DND-41 (cell line): ENCODE measurements around the gene LACC1.

ENCODE experiments used
- ATAC-seq: fragments of 200-7000 bp; cut with Tn5 transposase; 3 replicates; pipeline ENCODE4 v1.9.1; 2021; ENCODE audit warnings: low read depth; ENCODE audit not compliant: insufficient read depth
- DNase-seq: peaks from one replicate; pipeline ENCODE4 v3.0.0-alpha.2; 2020
- H2AFZ ChIP-seq: 2 replicates; pipeline ENCODE4 v1.6.0; 2012; ENCODE audit warnings: low read depth, low read length
- H3K27ac ChIP-seq: 2 replicates; pipeline ENCODE4 v1.5.1; 2012; ENCODE audit warnings: low read length, inconsistent platforms
- H3K27me3 ChIP-seq: fragments of 200-600 bp; sonication (generic); 2 replicates; pipeline ENCODE4 v1.6.0; 2012; ENCODE audit warnings: low read length, mild to moderate bottlenecking, inconsistent platforms; ENCODE audit not compliant: insufficient read depth, poor library complexity
- H3K36me3 ChIP-seq: 2 replicates; pipeline ENCODE4 v1.5.1; 2012; ENCODE audit warnings: low read length, inconsistent platforms; ENCODE audit not compliant: insufficient read depth
- H3K4me1 ChIP-seq: 2 replicates; pipeline ENCODE4 v1.5.1; 2012; ENCODE audit warnings: mild to moderate bottlenecking, low read length; ENCODE audit not compliant: insufficient read depth
- H3K4me2 ChIP-seq: 2 replicates; pipeline ENCODE4 v1.6.0; 2012; ENCODE audit warnings: mild to moderate bottlenecking, moderate library complexity, low read length, inconsistent platforms; ENCODE audit not compliant: insufficient read depth
- H3K4me3 ChIP-seq, 2 experiments: fragments of 200-600 bp in 1 of 2; shearing (Covaris generic) in 1 of 2; 2 replicates each; pipeline ENCODE4 v1.5.1; 2012 to 2016; ENCODE audit warnings: inconsistent platforms in 2 of 2, low read length in 2 of 2, mild to moderate bottlenecking in 2 of 2, low read depth in 1 of 2, moderate library complexity in 1 of 2
- H3K79me2 ChIP-seq: 2 replicates; pipeline ENCODE4 v1.6.0; 2012; ENCODE audit warnings: low read length, inconsistent platforms; ENCODE audit not compliant: insufficient read depth
- H3K9ac ChIP-seq: 2 replicates; pipeline ENCODE4 v1.6.0; 2012; ENCODE audit warnings: low read depth, mild to moderate bottlenecking, inconsistent platforms, low read length, moderate library complexity
- H3K9me3 ChIP-seq: 2 replicates; pipeline ENCODE4 v1.5.1; 2012; ENCODE audit warnings: low read length, moderate library complexity, mild to moderate bottlenecking, inconsistent platforms; ENCODE audit not compliant: insufficient read depth, severe bottlenecking
- H4K20me1 ChIP-seq: 2 replicates; pipeline ENCODE4 v1.6.0; 2012; ENCODE audit warnings: low read length; ENCODE audit not compliant: insufficient read depth
- CTCF ChIP-seq: IDR thresholded peaks from 2 replicates; pipeline ENCODE4 v1.5.1; 2012; ENCODE audit warnings: borderline replicate concordance, low read length, moderate library complexity, mild to moderate bottlenecking; ENCODE audit not compliant: poor library complexity, severe bottlenecking; ENCODE audit errors: extremely low read depth
- EZH2 ChIP-seq: IDR thresholded peaks from 3 replicates; pipeline ENCODE4 v1.6.1; 2012; ENCODE audit warnings: borderline replicate concordance, low read depth, mild to moderate bottlenecking, moderate library complexity, low read length, inconsistent platforms; ENCODE audit not compliant: severe bottlenecking

Gene LACC1

GRCh38 chr13:43880926-43881325 lies 1.2 kb downstream of the LACC1 start:
- no peaks in the 10 kb centered on the region for H4K20me1 ChIP-seq
- no peak for DNase-seq
- H2AFZ ChIP-seq: no peak overlapping the region
- H3K4me2 ChIP-seq: no peak overlapping the region
- TF ChIP-seq EZH2 (no peak), CTCF (no peak)
- no peak for ATAC-seq
- H3K79me2 ChIP-seq: no peaks in the 10 kb centered on the region
- H3K4me1 ChIP-seq: peaks cover 13% of the 10 kb centered on the region
- no peak overlapping the region for H3K9ac ChIP-seq
- no peak overlapping the region for H3K4me3 ChIP-seq
- H3K9me3 ChIP-seq: no peaks in the 10 kb centered on the region
- H3K27ac ChIP-seq: no peak overlapping the region
- no peaks in the 10 kb centered on the region for H3K36me3 ChIP-seq
- peaks cover 51% of the 10 kb centered on the region for H3K27me3 ChIP-seq

DNA sequence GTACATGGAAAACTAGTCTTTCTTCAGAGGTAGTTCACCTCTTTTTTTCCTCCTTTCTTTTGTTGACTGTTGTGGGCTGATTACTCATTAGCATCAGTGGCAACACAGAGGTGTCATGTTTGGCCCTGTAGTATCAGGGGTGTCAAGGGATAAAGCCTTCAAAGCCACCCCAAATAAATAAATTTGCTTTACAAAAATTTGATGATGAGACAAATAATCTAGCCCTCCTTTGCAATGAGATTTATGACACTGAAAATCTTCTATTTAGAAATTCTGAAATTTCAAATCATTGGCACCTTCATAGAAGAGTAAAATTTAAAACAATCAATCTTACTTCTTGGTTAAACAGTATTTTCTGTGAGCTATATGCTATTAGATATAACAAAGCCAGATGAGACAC lies 1.9 kb downstream of the LACC1 start:
- Histone ChIP-seq H3K9ac (no peak overlapping the region), H3K27me3 (peaks cover 47% of the 10 kb centered on the region), H3K4me2 (no peak overlapping the region), H4K20me1 (no peaks in the 10 kb centered on the region), H3K27ac (no peak overlapping the region), H3K36me3 (no peaks in the 10 kb centered on the region), H3K4me3 (no peak overlapping the region), H3K4me1 (peaks cover 13% of the 10 kb centered on the region), H3K79me2 (no peaks in the 10 kb centered on the region), H2AFZ (no peak overlapping the region), H3K9me3 (no peaks in the 10 kb centered on the region)
- DNase-seq (no peak), ATAC-seq (no peak)
- TF ChIP-seq CTCF (no peak), EZH2 (no peak)

DNA sequence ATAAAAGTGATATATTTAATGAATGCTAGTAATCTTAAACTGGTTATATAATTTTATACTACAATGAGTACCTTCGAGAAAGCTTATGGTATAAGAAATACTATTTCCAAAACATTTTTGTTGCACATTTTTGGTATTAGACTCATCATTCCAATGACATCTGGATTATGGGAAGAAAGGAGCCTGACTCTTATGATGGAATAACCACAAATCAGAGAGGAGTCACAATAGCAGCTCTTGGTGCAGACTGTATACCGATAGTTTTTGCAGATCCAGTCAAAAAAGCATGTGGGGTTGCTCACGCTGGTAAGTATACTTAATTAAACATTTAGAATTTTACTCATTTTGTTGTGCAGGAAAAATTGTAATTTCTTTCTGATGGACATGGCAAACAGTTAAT lies 3.9 kb downstream of the LACC1 start:
- Histone ChIP-seq H3K4me3 (no peak overlapping the region), H3K4me2 (no peak overlapping the region), H3K79me2 (no peaks in the 10 kb centered on the region), H3K9me3 (no peaks in the 10 kb centered on the region), H3K27ac (no peak overlapping the region), H3K4me1 (peaks cover 13% of the 10 kb centered on the region), H4K20me1 (no peaks in the 10 kb centered on the region), H3K27me3 (peaks cover 36% of the 10 kb centered on the region), H3K9ac (no peak overlapping the region), H2AFZ (no peak overlapping the region), H3K36me3 (no peaks in the 10 kb centered on the region)
- TF ChIP-seq CTCF: no peak
- TF ChIP-seq EZH2: no peak
- ATAC-seq (no peak), DNase-seq (no peak)

DNA sequence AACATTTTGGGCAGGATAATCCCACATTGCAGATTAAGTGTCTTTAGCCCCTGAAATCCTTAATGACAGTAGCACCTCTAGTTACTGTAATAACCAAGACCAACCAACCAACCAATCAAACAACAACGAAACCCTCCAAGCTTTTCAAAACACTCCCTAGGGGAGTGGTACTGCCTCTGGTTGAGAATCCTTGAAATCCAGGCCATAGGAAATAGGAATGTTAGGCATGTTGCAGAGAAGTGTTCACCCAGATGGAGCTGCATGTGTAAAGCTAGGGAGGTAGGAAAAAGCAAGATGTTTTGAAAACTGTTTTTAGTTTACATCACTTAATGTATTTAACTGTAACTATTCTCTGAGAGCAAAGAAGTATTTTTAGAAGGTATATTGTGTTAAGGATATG lies 4.5 kb downstream of the LACC1 start:
- Histone ChIP-seq H2AFZ (no peak overlapping the region), H3K4me2 (no peak overlapping the region), H3K9me3 (no peaks in the 10 kb centered on the region), H4K20me1 (no peaks in the 10 kb centered on the region), H3K27me3 (peaks cover 33% of the 10 kb centered on the region), H3K36me3 (no peaks in the 10 kb centered on the region), H3K27ac (no peak overlapping the region), H3K9ac (no peak overlapping the region), H3K79me2 (no peaks in the 10 kb centered on the region), H3K4me1 (peaks cover 8% of the 10 kb centered on the region), H3K4me3 (no peak overlapping the region)
- DNase-seq (no peak), ATAC-seq (no peak)
- TF ChIP-seq CTCF: no peak
